ENCODE results near the gene LFNG. TPM values are rescaled to one million over a fixed set of nuclear protein-coding genes. Genes with fewer than 3 reads are reported as not detected.

LFNG gene
- total RNA-seq, 3 donors from 2014 or later (not counting 1 experiment from before 2014, with no cell fraction given): 140 to 191 (median 176) TPM

DNA sequence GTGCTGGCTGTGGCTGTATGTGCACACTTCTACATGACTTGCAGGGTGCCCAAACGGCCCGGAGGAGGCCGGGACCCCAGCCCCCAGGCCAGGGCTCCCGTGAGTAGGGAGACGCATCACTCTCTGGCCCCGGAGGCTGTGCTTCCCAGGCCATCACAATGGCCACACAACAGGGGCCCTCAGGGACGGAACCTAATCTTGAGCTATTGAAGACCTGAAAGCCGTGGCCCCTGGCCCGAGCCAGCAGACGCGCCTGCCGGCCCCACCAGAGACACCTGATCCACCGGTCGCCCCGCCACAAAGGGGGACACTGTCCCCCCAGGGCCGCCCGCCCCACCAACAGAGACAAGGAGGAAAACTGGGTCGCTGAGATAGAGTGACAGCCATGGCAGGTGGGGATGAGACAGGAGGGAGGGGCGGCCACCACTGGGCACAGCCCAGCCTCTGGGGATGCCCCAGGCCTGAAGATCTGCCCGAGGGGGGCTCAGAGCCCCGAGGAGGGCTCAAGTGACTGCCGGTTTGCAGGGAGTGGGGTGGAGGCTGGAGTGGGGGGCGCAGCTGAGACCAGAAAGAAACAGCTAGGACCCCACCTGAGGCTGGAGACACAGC is 10.2 kb upstream of the LFNG start:
- Mint-ChIP-seq H3K36me3 (no peaks in the 10 kb centered on the region), H3K27me3 (ENCODE audit: low read depth in 2 of 2) (no peaks in the 10 kb centered on the region), H3K27ac (peak overlapping the region in 1 of 2 donors; percentile 95), H3K4me3 (peak overlapping the region; percentile 76), H3K4me1 (peaks cover 37 to 58% of the 10 kb centered on the region in 2 donors), H3K9me3 (no peaks in the 10 kb centered on the region)
- Histone ChIP-seq H3K27ac (ENCODE audit: low read length) (peak overlapping the region; percentile 90), H3K4me3 (ENCODE audit: low read length) (no peak overlapping the region), H3K9me3 (ENCODE audit: control insufficient read depth, insufficient read depth, low read length) (no peaks in the 10 kb centered on the region), H3K4me1 (ENCODE audit: control insufficient read depth, insufficient read depth, low read length) (peaks cover 69% of the 10 kb centered on the region), H3K27me3 (ENCODE audit: control insufficient read depth, insufficient read depth, low read length) (no peaks in the 10 kb centered on the region), H3K36me3 (ENCODE audit: control insufficient read depth, insufficient read depth, low read length) (no peaks in the 10 kb centered on the region)
- DNase-seq (peak in 1 of 2 donors; percentile 36), ATAC-seq (no peak)
- TF ChIP-seq, protein P1, sequence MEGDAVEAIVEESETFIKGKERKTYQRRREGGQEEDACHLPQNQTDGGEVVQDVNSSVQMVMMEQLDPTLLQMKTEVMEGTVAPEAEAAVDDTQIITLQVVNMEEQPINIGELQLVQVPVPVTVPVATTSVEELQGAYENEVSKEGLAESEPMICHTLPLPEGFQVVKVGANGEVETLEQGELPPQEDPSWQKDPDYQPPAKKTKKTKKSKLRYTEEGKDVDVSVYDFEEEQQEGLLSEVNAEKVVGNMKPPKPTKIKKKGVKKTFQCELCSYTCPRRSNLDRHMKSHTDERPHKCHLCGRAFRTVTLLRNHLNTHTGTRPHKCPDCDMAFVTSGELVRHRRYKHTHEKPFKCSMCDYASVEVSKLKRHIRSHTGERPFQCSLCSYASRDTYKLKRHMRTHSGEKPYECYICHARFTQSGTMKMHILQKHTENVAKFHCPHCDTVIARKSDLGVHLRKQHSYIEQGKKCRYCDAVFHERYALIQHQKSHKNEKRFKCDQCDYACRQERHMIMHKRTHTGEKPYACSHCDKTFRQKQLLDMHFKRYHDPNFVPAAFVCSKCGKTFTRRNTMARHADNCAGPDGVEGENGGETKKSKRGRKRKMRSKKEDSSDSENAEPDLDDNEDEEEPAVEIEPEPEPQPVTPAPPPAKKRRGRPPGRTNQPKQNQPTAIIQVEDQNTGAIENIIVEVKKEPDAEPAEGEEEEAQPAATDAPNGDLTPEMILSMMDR (IDR thresholded peaks at IDR 0.05): no peak
- intact Hi-C loops (cut with micrococcal nuclease): no loop called here
- WGBS (ENCODE audit: insufficient coverage): 59% methylated on average over 23 of the region's 23 CpGs

DNA sequence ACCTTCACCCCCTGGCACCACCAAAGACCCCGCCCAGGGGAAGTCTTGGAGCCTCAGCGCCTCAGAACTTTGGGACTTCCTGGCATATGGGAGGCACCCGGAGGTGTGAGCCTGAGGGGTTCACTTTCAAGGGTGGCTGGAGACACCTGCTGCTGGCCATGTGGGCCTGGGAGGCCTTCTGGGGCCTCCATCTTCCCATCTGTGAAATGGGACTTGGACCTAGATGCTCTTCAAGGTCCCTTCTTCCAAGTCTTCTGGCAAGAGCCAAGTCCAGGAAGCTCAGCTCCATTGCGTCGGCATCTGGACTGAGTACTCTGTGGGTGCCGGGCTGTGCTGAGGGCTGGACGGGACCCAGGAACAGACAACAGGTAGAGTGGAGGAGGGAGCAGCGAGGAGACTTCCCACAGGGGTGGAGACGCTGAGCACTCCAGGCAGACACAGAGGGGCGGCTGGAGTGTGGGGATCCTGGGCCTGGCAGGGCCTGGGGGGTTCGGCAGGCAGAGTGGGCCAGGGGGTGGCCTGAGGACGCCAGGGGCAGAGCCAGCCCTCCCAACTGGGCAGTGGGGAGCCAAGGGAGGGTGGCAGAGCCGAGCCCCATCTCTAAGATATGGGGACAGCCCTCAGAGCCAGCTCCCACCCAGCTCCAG is 9.3 kb upstream of the LFNG start:
- Mint-ChIP-seq H3K27ac (peak overlapping the region in 1 of 2 donors; percentile 95), H3K4me1 (peaks cover 37 to 58% of the 10 kb centered on the region in 2 donors), H3K9me3 (no peaks in the 10 kb centered on the region), H3K36me3 (no peaks in the 10 kb centered on the region), H3K4me3 (peak overlapping the region; percentile 85), H3K27me3 (ENCODE audit: low read depth in 2 of 2) (no peaks in the 10 kb centered on the region)
- Histone ChIP-seq H3K4me3 (ENCODE audit: low read length) (no peak overlapping the region), H3K27ac (ENCODE audit: low read length) (peak overlapping the region; percentile 90), H3K4me1 (ENCODE audit: control insufficient read depth, insufficient read depth, low read length) (peaks cover 69% of the 10 kb centered on the region), H3K36me3 (ENCODE audit: control insufficient read depth, insufficient read depth, low read length) (no peaks in the 10 kb centered on the region), H3K27me3 (ENCODE audit: control insufficient read depth, insufficient read depth, low read length) (no peaks in the 10 kb centered on the region), H3K9me3 (ENCODE audit: control insufficient read depth, insufficient read depth, low read length) (no peaks in the 10 kb centered on the region)
- intact Hi-C loops (cut with micrococcal nuclease): loop anchor here (5.0 kb wide), 1 partner anchor 93 kb away; no protein-coding TSS in a partner anchor
- TF ChIP-seq, protein P1 (IDR thresholded peaks at IDR 0.05): no peak
- DNase-seq: no peak
- WGBS (ENCODE audit: insufficient coverage): 78% methylated on average over 13 of the region's 13 CpGs
- no peak for ATAC-seq

DNA sequence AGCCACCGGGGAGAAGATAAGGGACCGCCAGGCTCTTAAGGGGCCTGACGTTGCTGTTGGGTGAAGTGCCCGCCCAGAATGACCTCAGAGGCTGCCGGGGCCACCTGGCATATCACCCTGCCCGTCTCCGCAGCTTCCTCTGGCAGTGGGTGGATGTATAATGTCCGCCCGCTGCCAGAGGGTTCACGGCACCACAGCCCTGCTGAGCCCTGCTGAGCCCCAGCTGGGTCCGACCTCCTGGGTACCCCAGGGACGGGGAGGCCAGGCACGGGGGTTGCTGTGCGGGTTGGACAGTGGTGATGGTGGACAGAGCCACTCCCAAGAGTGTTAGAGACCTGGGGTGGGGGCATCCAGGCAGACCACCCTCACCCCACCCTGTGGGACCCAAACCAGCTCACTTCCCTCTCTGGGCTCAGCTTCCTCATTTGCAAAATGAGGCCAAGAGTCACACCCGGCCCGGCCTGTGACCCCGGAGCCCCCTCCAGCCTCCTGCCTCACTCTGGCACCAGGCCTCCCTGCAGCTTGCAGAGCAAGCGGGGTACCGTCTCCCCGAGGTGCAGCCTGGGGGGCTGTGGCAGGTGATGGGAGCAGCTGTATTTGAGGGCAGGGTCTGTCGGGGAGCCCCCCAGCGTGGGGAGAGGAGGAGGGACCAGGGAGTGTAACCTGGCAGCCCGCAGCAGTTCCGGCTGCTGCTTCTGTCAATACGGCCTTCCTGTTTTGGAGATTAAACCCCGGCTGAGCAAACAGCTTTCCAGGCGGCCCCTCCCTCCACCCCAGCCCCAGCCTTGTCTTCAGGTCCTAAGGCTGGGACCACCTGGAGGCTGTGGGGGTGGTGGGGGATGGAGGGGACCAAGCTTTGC is 8.4 kb upstream of the LFNG start:
- intact Hi-C loops (cut with micrococcal nuclease): loop anchor here (1.0 to 5.0 kb wide), 2 partner anchors 44 to 94 kb away; partner anchors contain the start of gene BRAT1
- Histone ChIP-seq H3K4me1 (ENCODE audit: control insufficient read depth, insufficient read depth, low read length) (peaks cover 69% of the 10 kb centered on the region), H3K9me3 (ENCODE audit: control insufficient read depth, insufficient read depth, low read length) (no peaks in the 10 kb centered on the region), H3K4me3 (ENCODE audit: low read length) (peak overlapping the region; percentile 19), H3K36me3 (ENCODE audit: control insufficient read depth, insufficient read depth, low read length) (no peaks in the 10 kb centered on the region), H3K27me3 (ENCODE audit: control insufficient read depth, insufficient read depth, low read length) (no peaks in the 10 kb centered on the region), H3K27ac (ENCODE audit: low read length) (peak overlapping the region; percentile 90)
- Mint-ChIP-seq H3K4me3 (peak overlapping the region; percentile 85), H3K36me3 (no peaks in the 10 kb centered on the region), H3K27ac (peak overlapping the region in 1 of 2 donors; percentile 95), H3K9me3 (no peaks in the 10 kb centered on the region), H3K4me1 (peaks cover 37 to 58% of the 10 kb centered on the region in 2 donors), H3K27me3 (ENCODE audit: low read depth in 2 of 2) (no peaks in the 10 kb centered on the region)
- WGBS (ENCODE audit: insufficient coverage): 4% methylated on average over 25 of the region's 27 CpGs
- TF ChIP-seq, protein P1 (IDR thresholded peaks at IDR 0.05): no peak
- peak; percentile 77 to 78 for DNase-seq
- ATAC-seq: peak; percentile 63 to 77 (median 65)

Data from natural killer cell (primary cell).